ENCODE measurements around the gene ANKDD1A. TPM values are rescaled to one million over a fixed set of nuclear protein-coding genes. Genes with fewer than 3 reads are reported as not detected.
A peak's percentile ranks its signal among the peaks of the same experiment; 100 is the strongest.

ANKDD1A gene
- total RNA-seq, 1 donor from 2014 or later = 6.0 TPM

DNA sequence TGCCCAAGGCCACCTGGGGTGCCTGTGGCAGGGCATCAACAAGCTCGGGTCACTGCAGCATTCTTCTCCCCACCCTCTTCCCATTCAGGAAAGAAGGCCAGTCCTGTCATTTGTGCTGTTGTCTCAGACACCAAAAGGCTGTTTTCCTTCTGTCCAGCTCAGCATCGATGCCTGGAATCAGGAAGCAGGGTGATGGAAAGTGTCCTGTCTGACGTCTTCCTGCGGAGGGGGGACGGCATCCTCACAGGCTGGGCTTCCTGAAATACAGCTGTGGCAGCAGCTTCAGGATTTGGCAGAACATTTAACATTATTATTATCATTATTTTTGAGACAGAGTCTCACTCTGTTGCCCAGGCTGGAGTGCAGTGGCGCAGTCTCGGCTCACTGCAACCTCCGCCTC is 33.0 kb upstream of the ANKDD1A start:
- no peaks in the 10 kb centered on the region for H3K36me3 ChIP-seq
- intact Hi-C loops (cut with DNase I) = no loop called here
- no peaks in the 10 kb centered on the region for H3K9me3 ChIP-seq
- TF ChIP-seq, protein P1, sequence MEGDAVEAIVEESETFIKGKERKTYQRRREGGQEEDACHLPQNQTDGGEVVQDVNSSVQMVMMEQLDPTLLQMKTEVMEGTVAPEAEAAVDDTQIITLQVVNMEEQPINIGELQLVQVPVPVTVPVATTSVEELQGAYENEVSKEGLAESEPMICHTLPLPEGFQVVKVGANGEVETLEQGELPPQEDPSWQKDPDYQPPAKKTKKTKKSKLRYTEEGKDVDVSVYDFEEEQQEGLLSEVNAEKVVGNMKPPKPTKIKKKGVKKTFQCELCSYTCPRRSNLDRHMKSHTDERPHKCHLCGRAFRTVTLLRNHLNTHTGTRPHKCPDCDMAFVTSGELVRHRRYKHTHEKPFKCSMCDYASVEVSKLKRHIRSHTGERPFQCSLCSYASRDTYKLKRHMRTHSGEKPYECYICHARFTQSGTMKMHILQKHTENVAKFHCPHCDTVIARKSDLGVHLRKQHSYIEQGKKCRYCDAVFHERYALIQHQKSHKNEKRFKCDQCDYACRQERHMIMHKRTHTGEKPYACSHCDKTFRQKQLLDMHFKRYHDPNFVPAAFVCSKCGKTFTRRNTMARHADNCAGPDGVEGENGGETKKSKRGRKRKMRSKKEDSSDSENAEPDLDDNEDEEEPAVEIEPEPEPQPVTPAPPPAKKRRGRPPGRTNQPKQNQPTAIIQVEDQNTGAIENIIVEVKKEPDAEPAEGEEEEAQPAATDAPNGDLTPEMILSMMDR (IDR thresholded peaks at IDR 0.05) = no peak
- peaks cover 54% of the 10 kb centered on the region for H3K4me1 ChIP-seq
- no peak overlapping the region for H3K4me3 ChIP-seq
- ATAC-seq (peak; percentile 1), DNase-seq (no peak)
- H3K27ac ChIP-seq = peak overlapping the region; percentile 77
- no peaks in the 10 kb centered on the region for H3K27me3 ChIP-seq

DNA sequence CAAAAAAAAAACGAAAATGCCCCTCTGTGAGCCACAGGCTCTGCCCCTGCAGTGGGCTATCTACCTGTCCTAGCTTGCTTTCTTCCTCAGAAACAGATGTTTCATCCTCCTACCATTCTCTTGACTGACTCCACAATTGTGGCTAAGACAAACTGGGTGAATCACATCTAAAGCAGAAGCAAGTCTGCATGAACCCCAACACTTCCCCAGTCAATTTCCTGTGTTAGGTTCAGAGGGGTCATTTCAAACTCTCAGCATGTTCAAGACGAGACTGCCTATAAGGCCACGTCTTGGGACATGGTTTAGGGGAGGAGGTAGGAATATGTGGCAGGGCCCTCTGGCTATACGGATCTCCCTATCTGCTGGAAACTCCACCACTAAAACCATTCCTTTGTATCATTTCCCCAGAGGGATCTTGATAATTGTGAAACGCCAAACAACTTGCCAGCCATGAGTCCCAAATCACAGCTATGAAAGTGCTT is 28.6 kb upstream of the ANKDD1A start:
- Histone ChIP-seq H3K27ac (peak overlapping the region; percentile 71), H3K4me1 (peaks cover 47% of the 10 kb centered on the region), H3K36me3 (no peaks in the 10 kb centered on the region), H3K9me3 (no peaks in the 10 kb centered on the region), H3K27me3 (no peaks in the 10 kb centered on the region), H3K4me3 (no peak overlapping the region)
- no peak for DNase-seq
- peak; percentile 77 for ATAC-seq
- intact Hi-C loops (cut with DNase I) = no loop called here
- TF ChIP-seq, protein P1 (IDR thresholded peaks at IDR 0.05) = no peak

DNA sequence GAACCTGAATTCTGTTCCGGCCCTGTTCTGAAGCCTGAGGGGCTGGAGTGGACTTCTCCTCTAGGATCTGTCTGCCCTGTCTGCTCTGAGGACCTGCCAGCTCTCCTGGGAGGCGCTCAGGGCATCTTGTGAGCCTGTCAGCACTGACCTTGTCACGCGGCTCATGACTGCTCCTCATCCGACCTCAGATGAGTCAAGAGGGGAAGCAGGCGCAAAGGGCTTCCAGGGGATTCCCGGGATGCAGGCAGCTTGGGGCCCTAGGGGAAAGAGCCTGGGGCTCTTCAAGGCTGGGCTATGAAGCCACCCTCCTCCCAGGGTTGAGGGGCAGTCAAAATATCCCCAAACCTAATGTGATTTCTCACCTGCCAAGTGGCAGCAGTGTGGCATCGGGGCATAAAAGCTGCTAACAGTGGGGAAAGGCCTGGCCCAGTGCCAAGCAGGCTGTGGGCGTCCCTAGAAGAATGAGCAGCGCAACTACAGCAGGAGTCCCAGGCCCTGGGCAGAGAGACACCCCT is 27.6 kb upstream of the ANKDD1A start:
- no peaks in the 10 kb centered on the region for H3K36me3 ChIP-seq
- TF ChIP-seq, protein P1 (IDR thresholded peaks at IDR 0.05) = no peak
- no peaks in the 10 kb centered on the region for H3K9me3 ChIP-seq
- no peaks in the 10 kb centered on the region for H3K27me3 ChIP-seq
- peak; percentile 87 for DNase-seq
- no peak overlapping the region for H3K4me3 ChIP-seq
- H3K4me1 ChIP-seq = peaks cover 39% of the 10 kb centered on the region
- ATAC-seq = peak; percentile 80
- intact Hi-C loops (cut with DNase I) = no loop called here
- peak overlapping the region; percentile 71 for H3K27ac ChIP-seq

DNA sequence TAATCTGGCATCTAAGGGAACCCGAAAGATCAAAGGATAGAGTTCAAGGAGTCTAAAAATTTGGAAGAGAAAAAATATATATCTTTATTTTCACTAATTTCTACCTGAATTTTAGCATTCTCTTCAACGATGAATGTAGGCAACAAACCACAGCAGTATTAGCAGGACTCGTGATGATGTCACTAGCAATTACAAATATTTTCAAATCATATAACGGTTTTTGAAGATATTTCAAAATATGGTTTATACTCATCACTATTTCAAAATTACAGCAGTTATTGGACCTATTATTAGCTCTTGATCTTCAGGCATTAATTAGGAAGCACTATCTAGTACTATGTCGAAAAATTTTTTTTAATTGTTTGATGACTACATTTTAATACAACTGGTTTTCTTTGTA is 27.0 kb upstream of the ANKDD1A start:
- H3K9me3 ChIP-seq = no peaks in the 10 kb centered on the region
- DNase-seq (no peak), ATAC-seq (no peak)
- no peaks in the 10 kb centered on the region for H3K36me3 ChIP-seq
- peaks cover 35% of the 10 kb centered on the region for H3K4me1 ChIP-seq
- H3K27ac ChIP-seq = no peak overlapping the region
- no peaks in the 10 kb centered on the region for H3K27me3 ChIP-seq
- H3K4me3 ChIP-seq = no peak overlapping the region
- intact Hi-C loops (cut with DNase I) = no loop called here
- TF ChIP-seq, protein P1 (IDR thresholded peaks at IDR 0.05) = no peak

DNA sequence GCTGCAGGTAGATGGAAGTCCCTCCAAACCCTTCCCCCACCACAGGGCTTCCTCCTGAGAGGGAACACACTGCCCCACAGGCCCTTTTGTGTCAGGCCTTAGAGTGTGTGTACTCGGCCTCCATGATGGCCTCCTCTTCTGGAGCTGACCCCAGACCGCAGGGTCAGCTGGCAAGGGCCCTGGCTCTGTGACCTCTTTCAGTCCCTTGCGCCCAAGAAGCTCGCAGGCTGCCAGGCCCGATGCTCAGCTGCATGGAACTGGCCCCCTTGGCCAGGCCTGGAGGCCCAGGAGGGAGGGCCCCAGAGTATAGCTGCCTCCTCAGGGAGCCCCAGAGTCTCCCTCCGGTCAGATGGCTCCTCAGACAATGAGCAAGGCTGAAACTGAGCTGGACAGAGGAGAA is 23.4 kb upstream of the ANKDD1A start:
- peaks cover 32% of the 10 kb centered on the region for H3K4me1 ChIP-seq
- no peak overlapping the region for H3K4me3 ChIP-seq
- no peak for ATAC-seq

More for the DNA sequence above, 23.4 kb upstream of the ANKDD1A start:
- Histone ChIP-seq H3K36me3 (no peaks in the 10 kb centered on the region), H3K9me3 (no peaks in the 10 kb centered on the region), H3K27me3 (no peaks in the 10 kb centered on the region), H3K27ac (no peak overlapping the region)
- TF ChIP-seq, protein P1 (IDR thresholded peaks at IDR 0.05) = no peak
- DNase-seq = no peak
- intact Hi-C loops (cut with DNase I) = no loop called here
